OCI-LY7 (cell line): ENCODE results near the gene HERC2.
"Not testable (repeated sequence)": the region's sequence is repeated elsewhere in the genome, so short reads cannot be mapped to it uniquely, and the experiment has no call there.

Experiments used
- CTCF ChIP-seq: fragments of 200-600 bp; sonication (generic); conservative IDR thresholded peaks from 2 replicates; pipeline ENCODE4 v1.5.1; 2014; ENCODE audit warnings: mild to moderate bottlenecking, antibody characterized with exemption, low read length, moderate library complexity, mixed read lengths
- EZH2phosphoT487 ChIP-seq: fragments of 200-600 bp; sonication (generic); IDR thresholded peaks from 2 replicates; pipeline ENCODE4 v1.6.1; 2018; ENCODE audit warnings: low read depth, borderline replicate concordance, mild to moderate bottlenecking, mixed run types, antibody characterized with exemption, low read length, moderate library complexity, mixed read lengths

DNA sequence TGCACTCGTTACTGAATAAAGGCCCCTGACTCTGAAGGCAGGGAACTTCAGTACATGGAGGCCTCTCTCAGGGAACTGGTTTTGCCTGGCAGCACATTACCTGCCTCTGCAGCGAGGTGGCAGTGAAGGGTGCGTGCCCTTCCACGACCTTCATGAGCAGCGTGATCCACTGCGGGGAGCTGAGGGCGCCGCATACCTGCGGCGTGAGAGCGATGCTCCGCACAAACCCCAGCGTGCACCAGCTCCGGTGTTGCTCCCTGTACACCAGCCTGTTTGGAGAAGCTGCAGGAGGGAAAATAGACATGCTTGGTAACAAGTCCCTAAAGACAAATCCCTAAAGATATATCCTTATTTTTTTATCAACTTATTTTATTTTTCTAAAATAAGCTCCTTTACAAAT is 106.5 kb downstream of the HERC2 start:
- TF ChIP-seq CTCF, EZH2phosphoT487: not testable (repeated sequence)
